Natural killer cell (primary cell): Measurements from ENCODE around the gene MITF. TPM values are rescaled to one million over a fixed set of nuclear protein-coding genes. Genes with fewer than 3 reads are reported as not detected.

Experiments used
- ATAC-seq, 3 donors: fragments of 150-1000 bp in 2 of 3; fragments of 200-7000 bp in 1 of 3; cut with Tn5 transposase; 1 replicate in 1 of 3; 2 replicates in 2 of 3; pipeline ENCODE4 v1.10.0; 2021; ENCODE audit warnings: mild to moderate bottlenecking in 2 of 3, moderate library complexity in 2 of 3
- DNase-seq, 2 donors: peaks; one replicate each; pipeline versions ENCODE4 v3.0.0 to v3.0.0-alpha.2; 2013 to 2021; ENCODE audit warnings: mixed read lengths in 1 of 2
- H3K27ac ChIP-seq: one replicate; pipeline ENCODE4 v1.5.1; 2013; ENCODE audit warnings: mild to moderate bottlenecking, low read length
- H3K27me3 ChIP-seq: one replicate; pipeline ENCODE4 v1.6.1; 2013; ENCODE audit warnings: low read length; ENCODE audit not compliant: control insufficient read depth, insufficient read depth
- H3K36me3 ChIP-seq: one replicate; pipeline ENCODE4 v1.6.1; 2013; ENCODE audit warnings: low read length; ENCODE audit not compliant: control insufficient read depth, insufficient read depth
- H3K4me1 ChIP-seq: one replicate; pipeline ENCODE4 v1.6.1; 2013; ENCODE audit warnings: low read length; ENCODE audit not compliant: control insufficient read depth, insufficient read depth
- H3K4me3 ChIP-seq: one replicate; pipeline ENCODE4 v1.5.1; 2013; ENCODE audit warnings: low read length
- H3K9me3 ChIP-seq: one replicate; pipeline ENCODE4 v1.6.1; 2013; ENCODE audit warnings: low read length; ENCODE audit not compliant: control insufficient read depth, insufficient read depth
- H3K27ac Mint-ChIP-seq, 2 donors: one replicate each; pipeline ENCODE4 v1.8.0; 2022; ENCODE audit warnings: mild to moderate bottlenecking in 2 of 2, mixed read lengths in 2 of 2, moderate library complexity in 1 of 2
- H3K27me3 Mint-ChIP-seq, 2 donors: one replicate each; pipeline ENCODE4 v1.8.0; 2022; ENCODE audit warnings: low read depth in 2 of 2, mixed read lengths in 2 of 2
- H3K36me3 Mint-ChIP-seq: one replicate; pipeline ENCODE4 v1.8.0; 2022; ENCODE audit warnings: mixed read lengths
- H3K4me1 Mint-ChIP-seq, 2 donors: one replicate each; pipeline ENCODE4 v1.8.0; 2022; ENCODE audit warnings: mixed read lengths in 2 of 2
- H3K4me3 Mint-ChIP-seq: one replicate; pipeline ENCODE4 v1.8.0; 2022; ENCODE audit warnings: mild to moderate bottlenecking, moderate library complexity, mixed read lengths
- H3K9me3 Mint-ChIP-seq, 2 donors: one replicate each; pipeline ENCODE4 v1.8.0; 2022; ENCODE audit warnings: mixed read lengths in 2 of 2
- CTCF ChIP-seq: fragments of 200-600 bp; IDR thresholded peaks from one replicate; pipeline ENCODE4 v1.8.0; 2022; ENCODE audit warnings: antibody characterized with exemption
- WGBS: methylation state at CpG from one replicate; pipeline ENCODE4 v1.1.7; 2013; ENCODE audit warnings: missing lambda C conversion rate; ENCODE audit not compliant: insufficient coverage; 5-methylcytosine and 5-hydroxymethylcytosine counted together
- intact Hi-C: fragments of 100-400 bp; cut with micrococcal nuclease; formaldehyde crosslinking; loops from one replicate; pipeline ENCODE4 v1.14.2; 2022
- total RNA-seq, 4 donors: library from RNA; stranded (reverse); fragments of 120-200 nt in 1 of 4; gene quantifications; one replicate each; pipeline versions ENCODE4 v1.2.3 to v1.2.4, GENCODE V29; 2013 to 2022

The MITF gene
- total RNA-seq, 3 donors from 2014 or later (not counting 1 experiment from before 2014, with no cell fraction given), result 0.23 to 1.5 (median 0.54) TPM

- Histone ChIP-seq H3K9me3 (no peaks in the 10 kb centered on the region), H3K36me3 (no peaks in the 10 kb centered on the region), H3K27me3 (no peaks in the 10 kb centered on the region), H3K4me1 (no peaks in the 10 kb centered on the region), H3K4me3 (no peak overlapping the region), H3K27ac (no peak overlapping the region)
- H3K36me3 Mint-ChIP-seq, result no peaks in the 10 kb centered on the region
- ATAC-seq (no peak), DNase-seq (no peak)
- H3K9me3 Mint-ChIP-seq, result peaks cover 0 to 3% of the 10 kb centered on the region in 2 donors
- H3K4me3 Mint-ChIP-seq, result no peak overlapping the region
- TF ChIP-seq CTCF, result no peak
- H3K4me1 Mint-ChIP-seq, result no peaks in the 10 kb centered on the region
- H3K27ac Mint-ChIP-seq, result no peak overlapping the region
- peaks cover 0 to 3% of the 10 kb centered on the region in 2 donors for H3K27me3 Mint-ChIP-seq
- intact Hi-C loops, result no loop called here
- 90% methylated on average over 2 of the region's 2 CpGs for WGBS
Measured at GRCh38 chr3:69724722-69725435, 14.4 kb upstream of the MITF start.

- no peak overlapping the region for H3K27ac Mint-ChIP-seq
- H3K4me1 Mint-ChIP-seq, result no peaks in the 10 kb centered on the region
Measured at GRCh38 chr3:69725994-69726571, 13.2 kb upstream of the MITF start.

GRCh38 chr3:69729147-69729919, 9.9 kb upstream of the MITF start:
- no peak for TF ChIP-seq CTCF
- no peak overlapping the region for H3K4me3 Mint-ChIP-seq
- H3K9me3 Mint-ChIP-seq, result peaks cover 0 to 3% of the 10 kb centered on the region in 2 donors
- no peaks in the 10 kb centered on the region for H3K36me3 Mint-ChIP-seq
- DNase-seq, result no peak
- Histone ChIP-seq H3K4me3 (no peak overlapping the region), H3K27ac (no peak overlapping the region), H3K4me1 (no peaks in the 10 kb centered on the region), H3K27me3 (no peaks in the 10 kb centered on the region), H3K36me3 (no peaks in the 10 kb centered on the region), H3K9me3 (no peaks in the 10 kb centered on the region)
- no peak for ATAC-seq
- 76% methylated on average over 3 of the region's 6 CpGs for WGBS
- H3K4me1 Mint-ChIP-seq, result no peaks in the 10 kb centered on the region
- H3K27ac Mint-ChIP-seq, result no peak overlapping the region
- H3K27me3 Mint-ChIP-seq, result peaks cover 3 to 7% of the 10 kb centered on the region in 2 donors
- intact Hi-C loops, result no loop called here

More at GRCh38 chr3:69725994-69726571, 13.2 kb upstream of the MITF start:
- Histone ChIP-seq H3K27me3 (no peaks in the 10 kb centered on the region), H3K36me3 (no peaks in the 10 kb centered on the region), H3K9me3 (no peaks in the 10 kb centered on the region), H3K4me3 (no peak overlapping the region), H3K4me1 (no peaks in the 10 kb centered on the region), H3K27ac (no peak overlapping the region)
- Mint-ChIP-seq H3K9me3 (peaks cover 0 to 3% of the 10 kb centered on the region in 2 donors), H3K27me3 (peaks cover 0 to 3% of the 10 kb centered on the region in 2 donors), H3K4me3 (no peak overlapping the region), H3K36me3 (no peaks in the 10 kb centered on the region)
- intact Hi-C loops, result no loop called here
- no peak for TF ChIP-seq CTCF
- no peak for ATAC-seq
- no peak for DNase-seq
- 81% methylated on average over 3 of the region's 3 CpGs for WGBS
